T-helper 1 cell treated with Interleukin-12 subunit alpha and Interleukin-12 subunit beta and Interleukin-4 antibody, amounts not matched to agents 30 μg/mL and 1 μg/mL, for 36 hours (primary cell): ENCODE results near the gene STAB2.

ENCODE experiments used
- H3K27ac Mint-ChIP-seq: one replicate; pipeline ENCODE4 v1.8.0; 2021; ENCODE audit warnings: mild to moderate bottlenecking, mixed read lengths
- H3K27me3 Mint-ChIP-seq: one replicate; pipeline ENCODE4 v1.8.0; 2021; ENCODE audit warnings: low read depth, mixed read lengths
- H3K36me3 Mint-ChIP-seq: one replicate; pipeline ENCODE4 v1.8.0; 2021; ENCODE audit warnings: low read depth, mixed read lengths
- H3K4me1 Mint-ChIP-seq: one replicate; pipeline ENCODE4 v1.8.0; 2021; ENCODE audit warnings: low read depth, mixed read lengths
- H3K4me3 Mint-ChIP-seq: one replicate; pipeline ENCODE4 v1.8.0; 2021; ENCODE audit warnings: mild to moderate bottlenecking, moderate library complexity, mixed read lengths
- H3K9me3 Mint-ChIP-seq: one replicate; pipeline ENCODE4 v1.8.0; 2021; ENCODE audit warnings: mixed read lengths

The STAB2 gene

DNA sequence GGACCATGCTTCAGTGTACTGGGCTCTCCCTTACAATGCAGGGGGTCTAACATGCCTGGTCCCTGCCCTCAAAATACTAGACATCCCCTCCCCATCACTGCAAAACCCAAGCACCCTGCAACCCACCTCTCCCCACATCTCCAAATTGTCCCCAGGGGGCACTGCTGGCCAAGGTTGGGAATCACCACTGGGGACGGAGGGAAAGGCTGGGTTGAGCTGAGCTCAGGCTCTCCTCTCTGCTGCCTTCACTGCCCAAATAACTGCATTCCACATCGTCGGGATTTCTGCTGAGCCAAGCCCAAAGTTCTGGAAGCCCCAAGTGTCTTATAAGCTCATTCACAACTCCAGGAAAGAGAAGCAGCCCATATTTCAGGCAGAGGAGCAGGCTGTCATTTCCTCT is 184.4 kb downstream of the STAB2 start:
- Mint-ChIP-seq H3K4me1 (no peaks in the 10 kb centered on the region), H3K9me3 (no peaks in the 10 kb centered on the region), H3K27me3 (no peaks in the 10 kb centered on the region), H3K36me3 (no peaks in the 10 kb centered on the region), H3K4me3 (no peak overlapping the region), H3K27ac (no peak overlapping the region)

DNA sequence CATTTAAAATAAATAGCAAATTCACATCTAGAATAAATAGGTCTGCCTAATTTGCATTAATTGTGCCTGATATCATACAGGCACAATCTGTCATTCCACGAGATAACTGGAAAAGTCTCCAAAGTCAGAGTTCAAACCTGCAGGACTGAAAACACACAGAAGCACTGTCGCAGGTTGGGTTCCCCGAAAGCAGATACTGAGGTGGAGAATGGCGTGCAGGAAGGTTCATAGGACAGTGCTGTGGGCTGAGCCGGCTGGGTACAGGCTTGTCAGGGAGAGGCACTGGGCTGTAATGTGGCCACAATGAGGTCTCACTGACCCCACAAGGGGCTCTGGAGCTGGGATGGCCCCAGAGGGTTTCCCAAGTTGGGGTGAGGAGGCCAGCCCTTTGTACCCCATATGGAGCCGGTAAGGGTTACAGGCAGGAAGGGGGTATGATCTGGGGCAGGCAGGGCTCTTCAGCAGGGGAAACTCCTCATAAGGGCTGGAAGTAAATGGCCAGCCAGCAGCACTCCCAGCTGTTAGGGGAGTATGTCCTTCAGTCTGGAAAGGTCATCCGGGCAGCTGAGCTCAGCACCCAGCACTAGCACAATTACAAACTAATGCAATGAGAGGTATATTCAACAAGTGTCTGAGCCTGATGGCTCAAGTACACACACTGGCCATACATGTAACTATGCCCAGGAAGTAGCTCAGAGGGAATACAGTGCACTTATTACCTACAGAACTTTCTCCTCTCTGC is 185.5 kb downstream of the STAB2 start:
- Mint-ChIP-seq H3K9me3 (no peaks in the 10 kb centered on the region), H3K27ac (no peak overlapping the region), H3K36me3 (no peaks in the 10 kb centered on the region), H3K27me3 (no peaks in the 10 kb centered on the region), H3K4me3 (no peak overlapping the region), H3K4me1 (no peaks in the 10 kb centered on the region)

DNA sequence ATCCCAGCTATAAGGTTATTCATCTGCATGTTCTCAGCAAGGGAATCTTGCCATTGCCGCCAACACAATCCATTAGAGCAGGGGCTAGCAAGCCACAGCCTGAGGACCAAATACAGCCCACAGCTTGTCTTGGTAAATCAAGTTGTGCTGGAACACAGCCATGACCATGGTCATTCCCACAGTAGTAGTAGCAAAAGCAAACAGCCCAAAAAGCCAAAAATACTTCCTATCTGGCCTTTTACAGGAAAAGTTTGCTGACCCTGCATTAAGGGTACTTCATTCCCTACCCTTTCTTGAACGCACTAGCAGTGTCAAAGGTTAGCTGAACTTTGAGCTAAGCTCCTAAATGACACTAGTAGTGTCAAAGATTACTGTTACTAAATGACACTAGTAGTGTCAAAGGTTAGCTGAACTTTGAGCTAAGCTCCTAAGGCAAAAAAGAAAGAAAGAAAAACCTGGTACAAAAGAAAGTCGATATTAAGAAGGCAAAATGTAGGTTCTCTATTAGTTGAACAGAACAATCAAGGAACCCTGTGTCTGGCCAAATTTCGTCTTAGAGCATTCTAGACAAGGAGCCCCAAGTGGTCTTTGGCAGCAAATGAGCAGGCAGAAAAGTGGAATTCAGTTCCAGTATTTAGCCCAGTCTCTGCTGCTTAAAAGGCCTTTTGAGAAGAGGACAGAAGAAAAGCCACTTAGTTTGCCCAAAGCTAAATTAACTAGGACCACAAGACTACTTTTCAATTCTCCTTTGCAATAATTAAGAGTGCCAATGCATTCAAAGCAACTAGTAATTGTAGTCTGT is 186.2 kb downstream of the STAB2 start:
- Mint-ChIP-seq H3K9me3 (no peaks in the 10 kb centered on the region), H3K4me3 (no peak overlapping the region), H3K36me3 (no peaks in the 10 kb centered on the region), H3K4me1 (no peaks in the 10 kb centered on the region), H3K27me3 (no peaks in the 10 kb centered on the region), H3K27ac (no peak overlapping the region)

DNA sequence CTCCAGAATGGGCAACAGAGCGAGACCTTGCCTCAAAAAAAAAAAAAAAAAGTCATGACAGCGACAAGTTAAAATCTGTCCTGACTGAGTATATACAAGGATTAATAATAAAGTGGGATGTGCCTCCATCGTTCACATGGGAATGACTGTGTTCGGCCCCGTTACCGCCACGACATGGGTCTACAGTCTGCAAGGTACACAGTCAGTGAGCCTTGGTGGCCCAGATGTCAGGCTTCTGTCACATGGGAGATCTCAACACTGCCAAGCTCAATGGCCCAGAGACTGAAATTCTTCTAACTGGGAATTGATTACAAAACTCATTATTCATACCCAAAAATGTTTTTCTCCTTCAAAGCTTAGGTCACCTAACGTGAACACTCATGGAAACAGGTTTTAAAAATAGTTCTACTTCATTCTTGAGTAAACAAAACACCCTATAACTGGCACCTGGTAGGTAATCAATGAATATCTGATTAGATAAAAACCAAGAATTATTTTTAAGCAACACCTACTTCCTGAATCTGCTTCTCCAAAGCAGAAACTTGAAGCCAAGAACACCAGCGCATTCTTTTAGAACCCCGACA is 188.0 kb downstream of the STAB2 start:
- no peak overlapping the region for H3K27ac Mint-ChIP-seq
- no peaks in the 10 kb centered on the region for H3K27me3 Mint-ChIP-seq
- no peaks in the 10 kb centered on the region for H3K4me1 Mint-ChIP-seq
- no peak overlapping the region for H3K4me3 Mint-ChIP-seq
- H3K36me3 Mint-ChIP-seq: peaks cover 2% of the 10 kb centered on the region
- no peaks in the 10 kb centered on the region for H3K9me3 Mint-ChIP-seq

DNA sequence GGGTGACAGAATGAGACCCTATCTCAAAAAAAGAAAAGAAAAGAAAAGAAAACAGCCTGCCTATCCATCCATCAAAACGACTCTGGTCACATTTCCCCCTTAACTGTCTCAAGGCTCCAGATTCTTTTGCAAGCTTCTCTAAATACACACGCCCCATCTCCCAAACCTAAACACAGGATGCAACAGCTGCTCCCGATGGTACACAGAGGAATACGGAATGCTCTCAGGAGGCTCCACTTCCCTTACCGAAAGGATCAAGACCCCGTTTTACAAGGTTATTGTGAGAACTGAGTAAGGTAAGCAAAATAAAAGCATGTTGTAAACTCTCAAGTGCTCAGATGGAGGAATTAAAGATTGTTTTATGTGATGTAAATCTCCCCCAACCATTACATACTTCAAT is 191.7 kb downstream of the STAB2 start:
- no peak overlapping the region for H3K4me3 Mint-ChIP-seq
- H3K27me3 Mint-ChIP-seq: no peaks in the 10 kb centered on the region
- H3K9me3 Mint-ChIP-seq: no peaks in the 10 kb centered on the region
- no peak overlapping the region for H3K27ac Mint-ChIP-seq
- H3K36me3 Mint-ChIP-seq: peaks cover 2% of the 10 kb centered on the region
- no peaks in the 10 kb centered on the region for H3K4me1 Mint-ChIP-seq

DNA sequence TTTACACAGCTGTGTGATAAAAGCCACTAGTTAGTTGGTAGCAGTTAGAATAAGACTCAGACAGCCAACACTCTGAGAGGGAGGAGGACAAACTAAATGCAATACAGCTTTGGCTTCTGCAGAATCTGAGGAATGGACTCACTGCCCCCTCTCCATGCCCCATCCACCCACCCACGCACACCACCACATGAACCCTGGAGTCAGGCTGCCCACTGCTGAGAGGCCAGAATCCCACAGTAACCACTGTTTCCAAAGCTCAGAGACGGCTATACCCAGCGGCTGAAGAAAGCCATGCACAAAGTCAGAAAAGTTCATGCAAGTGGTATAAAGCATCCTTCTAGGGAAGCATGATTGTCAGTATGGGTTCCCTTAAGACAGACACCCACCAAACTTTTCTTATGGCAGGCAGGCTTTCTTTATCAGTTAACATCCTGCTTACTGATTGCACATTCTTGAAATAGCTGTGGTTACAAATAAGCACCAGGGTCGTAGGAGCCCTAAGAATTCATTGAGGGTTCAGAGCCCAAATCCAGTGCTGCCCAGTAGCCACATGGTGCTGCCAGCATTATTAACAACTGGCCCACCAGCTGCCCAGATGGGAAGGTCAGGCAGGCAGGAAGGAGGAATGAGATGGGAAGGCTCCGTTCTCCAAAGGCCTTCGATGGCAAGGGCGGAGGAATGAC is 192.5 kb downstream of the STAB2 start:
- no peak overlapping the region for H3K4me3 Mint-ChIP-seq
- no peaks in the 10 kb centered on the region for H3K27me3 Mint-ChIP-seq
- no peak overlapping the region for H3K27ac Mint-ChIP-seq
- peaks cover 2% of the 10 kb centered on the region for H3K36me3 Mint-ChIP-seq
- H3K4me1 Mint-ChIP-seq: no peaks in the 10 kb centered on the region
- H3K9me3 Mint-ChIP-seq: no peaks in the 10 kb centered on the region

DNA sequence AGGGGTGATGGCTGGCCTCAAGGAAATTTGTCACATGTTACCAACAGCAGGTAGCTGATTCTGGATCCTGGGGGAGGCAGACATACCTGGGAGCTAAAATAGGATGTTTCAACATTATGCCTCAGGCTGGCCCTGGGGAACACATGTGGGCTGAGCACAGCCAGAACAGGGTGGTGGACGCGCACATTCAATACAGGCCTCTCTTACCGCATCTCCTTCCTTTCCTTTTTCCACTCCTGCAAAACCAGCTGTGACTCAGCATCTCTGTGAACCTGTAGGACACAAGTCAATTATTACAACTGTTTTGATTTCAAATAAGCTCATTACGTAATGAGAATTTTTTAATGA is 193.0 kb downstream of the STAB2 start:
- Mint-ChIP-seq H3K27me3 (no peaks in the 10 kb centered on the region), H3K9me3 (no peaks in the 10 kb centered on the region), H3K27ac (no peak overlapping the region), H3K36me3 (peaks cover 2% of the 10 kb centered on the region), H3K4me3 (no peak overlapping the region), H3K4me1 (no peaks in the 10 kb centered on the region)

DNA sequence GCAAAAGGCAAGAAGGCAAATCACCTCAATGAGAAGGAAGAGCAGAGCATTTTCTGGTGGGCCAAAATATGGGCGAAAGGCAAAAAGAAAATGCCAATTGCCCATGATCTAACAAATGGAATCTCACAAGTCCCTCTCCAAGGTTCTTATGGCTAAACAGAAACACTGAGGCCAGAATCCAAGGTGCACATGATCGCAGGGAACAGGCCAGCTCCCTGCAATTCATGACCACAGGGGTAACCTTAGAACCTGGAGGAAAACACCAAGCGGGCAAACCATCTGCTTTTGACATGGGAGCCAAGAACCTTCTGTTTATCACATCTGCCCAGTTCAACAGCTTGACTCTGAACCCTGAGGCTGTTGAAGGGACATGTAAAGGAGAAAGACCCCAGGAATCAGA is 193.9 kb downstream of the STAB2 start:
- no peaks in the 10 kb centered on the region for H3K4me1 Mint-ChIP-seq
- no peaks in the 10 kb centered on the region for H3K27me3 Mint-ChIP-seq
- H3K27ac Mint-ChIP-seq: no peak overlapping the region
- no peaks in the 10 kb centered on the region for H3K9me3 Mint-ChIP-seq
- H3K4me3 Mint-ChIP-seq: no peak overlapping the region
- peaks cover 3% of the 10 kb centered on the region for H3K36me3 Mint-ChIP-seq

DNA sequence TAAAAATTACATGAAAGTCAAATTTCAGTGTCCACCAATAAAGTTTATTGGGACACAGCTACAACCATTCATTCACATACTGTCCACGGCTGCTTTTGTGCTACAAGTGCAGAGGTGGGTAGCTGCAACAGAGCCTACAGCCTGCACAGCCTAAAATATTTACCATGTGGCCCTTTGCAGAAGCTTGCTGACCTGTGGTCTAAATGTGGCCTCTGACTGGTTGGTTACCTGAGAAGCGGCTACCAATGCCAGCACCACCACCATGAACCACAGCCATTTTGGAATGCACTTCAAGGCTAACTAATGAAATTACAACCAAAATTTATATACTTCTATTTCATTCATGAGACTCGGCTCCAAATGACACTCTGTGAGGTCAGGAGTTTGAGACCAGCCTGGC is 195.3 kb downstream of the STAB2 start:
- no peaks in the 10 kb centered on the region for H3K27me3 Mint-ChIP-seq
- H3K27ac Mint-ChIP-seq: no peak overlapping the region
- no peak overlapping the region for H3K4me3 Mint-ChIP-seq
- H3K9me3 Mint-ChIP-seq: no peaks in the 10 kb centered on the region
- no peaks in the 10 kb centered on the region for H3K4me1 Mint-ChIP-seq
- peaks cover 6% of the 10 kb centered on the region for H3K36me3 Mint-ChIP-seq

DNA sequence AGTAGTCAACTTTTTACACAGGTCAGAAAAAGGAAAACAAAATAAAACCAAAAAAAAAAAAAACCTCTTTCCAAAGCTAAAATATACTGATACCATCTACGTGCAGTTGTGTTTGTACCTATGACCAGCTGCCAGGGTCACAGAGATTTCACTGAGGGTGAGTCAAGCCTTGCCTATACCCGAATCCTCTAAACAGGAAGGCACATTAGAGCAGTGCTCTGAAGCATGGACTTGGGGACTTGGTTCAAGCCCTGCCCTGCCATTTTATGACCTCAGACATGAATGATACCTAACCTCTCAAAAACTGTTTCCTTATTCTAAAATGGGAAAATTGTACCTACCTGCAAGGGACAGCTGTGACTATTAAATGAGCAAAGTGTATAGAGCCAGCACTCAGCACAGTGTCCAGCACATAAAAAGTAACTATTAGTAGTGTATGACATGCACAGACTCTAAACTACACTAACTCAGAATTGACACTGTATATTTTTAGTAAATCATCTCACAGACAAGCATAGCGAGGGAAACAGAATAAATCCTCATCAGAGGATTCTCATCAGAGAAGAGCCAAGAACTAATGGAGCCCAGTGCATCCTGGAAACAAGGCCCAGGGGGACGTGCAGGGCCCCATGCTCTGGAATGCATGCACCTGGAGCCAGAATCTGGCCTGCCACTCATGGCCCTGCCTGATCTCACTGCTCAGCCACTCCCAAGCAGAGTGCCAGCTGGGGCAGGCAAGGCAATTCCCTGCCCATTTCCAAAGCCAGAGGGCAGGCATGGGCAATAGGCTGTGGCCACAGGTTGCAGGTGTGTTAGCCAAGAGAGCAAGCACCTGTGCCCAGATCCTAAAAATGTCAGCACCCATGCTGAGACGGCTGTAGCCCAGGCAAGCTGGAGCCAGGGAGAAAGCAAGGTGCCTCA is 196.9 kb downstream of the STAB2 start:
- Mint-ChIP-seq H3K27ac (no peak overlapping the region), H3K36me3 (peaks cover 6% of the 10 kb centered on the region), H3K4me1 (no peaks in the 10 kb centered on the region)

DNA sequence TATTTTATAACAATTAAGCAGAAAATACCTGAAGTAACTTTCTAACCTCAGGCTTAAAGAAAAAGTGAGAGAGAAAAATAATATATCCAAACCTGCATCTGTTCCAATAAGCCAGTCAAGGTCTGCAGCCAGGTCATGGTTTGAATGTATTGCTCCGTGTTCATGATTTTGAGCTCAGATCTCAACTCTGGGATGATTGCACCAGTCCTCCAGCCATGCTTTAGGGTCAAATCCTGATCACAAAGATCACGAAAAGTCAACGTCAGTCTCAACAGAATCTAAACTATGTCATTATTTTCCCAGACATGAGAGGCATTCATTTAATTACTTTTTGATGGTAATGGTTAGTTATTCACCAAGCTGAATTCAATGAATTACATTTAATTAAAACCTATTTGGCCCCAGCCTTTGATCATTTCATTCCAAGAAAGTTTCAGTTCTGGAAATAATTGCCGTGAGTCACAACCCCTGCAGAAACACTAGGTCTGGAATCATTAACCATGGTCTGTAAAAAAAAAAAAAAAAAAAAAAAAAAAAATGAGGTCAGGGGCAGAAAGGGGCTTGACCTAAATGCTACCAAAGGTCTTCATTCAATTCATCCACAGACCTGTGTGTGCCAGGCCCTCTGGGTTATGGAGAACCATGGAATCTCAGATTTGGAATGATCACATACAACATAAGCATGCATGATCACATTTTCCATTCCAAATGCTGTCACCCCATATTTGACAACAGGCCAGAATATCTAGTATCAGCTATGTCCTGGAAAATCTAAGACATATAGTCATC is 198.4 kb downstream of the STAB2 start:
- Mint-ChIP-seq H3K27me3 (no peaks in the 10 kb centered on the region), H3K9me3 (no peaks in the 10 kb centered on the region), H3K27ac (no peak overlapping the region), H3K4me1 (no peaks in the 10 kb centered on the region), H3K4me3 (no peak overlapping the region), H3K36me3 (peaks cover 4% of the 10 kb centered on the region)

More for the DNA sequence above, 196.9 kb downstream of the STAB2 start:
- no peaks in the 10 kb centered on the region for H3K27me3 Mint-ChIP-seq
- no peak overlapping the region for H3K4me3 Mint-ChIP-seq
- H3K9me3 Mint-ChIP-seq: no peaks in the 10 kb centered on the region

DNA sequence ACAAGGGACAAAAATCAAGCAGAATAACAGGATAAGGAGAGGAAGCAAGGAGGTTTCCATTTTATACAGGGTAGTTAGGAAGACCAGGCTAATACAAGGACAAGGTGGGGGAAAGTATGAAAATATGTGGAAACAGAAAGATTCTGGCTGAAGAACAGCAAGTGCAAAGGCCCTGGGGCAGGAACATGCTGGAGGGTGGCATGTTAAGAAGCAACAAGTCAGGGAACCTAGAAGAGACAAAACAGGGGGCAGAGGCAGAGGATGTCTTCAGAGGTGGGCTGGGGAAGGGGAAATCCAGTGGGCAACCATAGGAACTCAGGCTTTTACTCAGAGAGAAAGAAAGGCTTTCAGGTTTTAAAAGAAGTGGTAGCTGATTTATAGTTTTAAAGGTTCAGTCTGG is 199.1 kb downstream of the STAB2 start:
- peaks cover 4% of the 10 kb centered on the region for H3K36me3 Mint-ChIP-seq
- no peaks in the 10 kb centered on the region for H3K9me3 Mint-ChIP-seq
- H3K27me3 Mint-ChIP-seq: no peaks in the 10 kb centered on the region
- no peak overlapping the region for H3K27ac Mint-ChIP-seq
- no peak overlapping the region for H3K4me3 Mint-ChIP-seq
- no peaks in the 10 kb centered on the region for H3K4me1 Mint-ChIP-seq

DNA sequence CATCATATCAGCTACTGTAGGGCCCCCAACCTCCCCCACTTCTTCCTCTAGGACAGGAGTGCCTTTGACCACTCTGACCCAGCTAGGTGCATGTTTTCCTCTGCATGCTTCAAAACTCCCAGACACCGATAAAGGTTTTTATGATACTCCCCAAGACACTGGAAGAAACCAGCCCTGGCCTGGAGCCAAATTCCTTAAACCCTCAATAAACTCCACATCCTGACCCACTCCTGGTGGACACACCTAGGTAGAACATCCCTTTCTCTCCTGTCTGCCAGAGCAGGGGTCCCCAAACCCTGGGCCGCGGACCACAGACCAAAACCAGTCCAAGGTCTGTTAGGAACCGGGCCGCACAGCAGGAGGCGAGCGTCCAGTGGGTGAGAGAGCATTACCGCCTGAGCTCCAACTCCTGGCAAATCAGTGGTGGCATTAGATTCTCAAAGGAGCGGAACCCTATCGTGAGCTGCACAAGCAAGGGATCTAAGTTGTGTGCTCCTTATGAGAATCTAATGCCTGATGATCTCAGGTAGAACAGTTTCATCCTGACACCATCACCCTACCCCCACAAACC is 204.4 kb downstream of the STAB2 start:
- H3K4me1 Mint-ChIP-seq: no peaks in the 10 kb centered on the region
- no peaks in the 10 kb centered on the region for H3K27me3 Mint-ChIP-seq
- H3K4me3 Mint-ChIP-seq: no peak overlapping the region
- H3K36me3 Mint-ChIP-seq: peaks cover 2% of the 10 kb centered on the region
- H3K9me3 Mint-ChIP-seq: no peaks in the 10 kb centered on the region
- no peak overlapping the region for H3K27ac Mint-ChIP-seq
